NCI-H524 (cell line): ENCODE results near the gene NVL.
A peak's percentile ranks its signal among the peaks of the same experiment; 100 is the strongest.
"Not testable (repeated sequence)": the region's sequence is repeated elsewhere in the genome, so short reads cannot be mapped to it uniquely, and the experiment has no call there.

ENCODE experiments used
- DNase-seq, 2 experiments: peaks; one replicate each; lab custom pipeline; 2025; lab: John Stamatoyannopoulos, UW

Gene NVL

GRCh38 chr1:224329842-224330753, at the start of gene NVL:
NVL (minus strand) TSS chr1:224330172; CDS start chr1:224330127, 45 bp downstream.
- peak; percentile 82 to 92 for DNase-seq

GRCh38 chr1:224378855-224379631, 49.1 kb upstream of the NVL start:
- DNase-seq: no peak

GRCh38 chr1:224377676-224378006, 47.7 kb upstream of the NVL start:
- DNase-seq: no peak

GRCh38 chr1:224375059-224375458, 45.1 kb upstream of the NVL start:
- DNase-seq: no peak

DNA sequence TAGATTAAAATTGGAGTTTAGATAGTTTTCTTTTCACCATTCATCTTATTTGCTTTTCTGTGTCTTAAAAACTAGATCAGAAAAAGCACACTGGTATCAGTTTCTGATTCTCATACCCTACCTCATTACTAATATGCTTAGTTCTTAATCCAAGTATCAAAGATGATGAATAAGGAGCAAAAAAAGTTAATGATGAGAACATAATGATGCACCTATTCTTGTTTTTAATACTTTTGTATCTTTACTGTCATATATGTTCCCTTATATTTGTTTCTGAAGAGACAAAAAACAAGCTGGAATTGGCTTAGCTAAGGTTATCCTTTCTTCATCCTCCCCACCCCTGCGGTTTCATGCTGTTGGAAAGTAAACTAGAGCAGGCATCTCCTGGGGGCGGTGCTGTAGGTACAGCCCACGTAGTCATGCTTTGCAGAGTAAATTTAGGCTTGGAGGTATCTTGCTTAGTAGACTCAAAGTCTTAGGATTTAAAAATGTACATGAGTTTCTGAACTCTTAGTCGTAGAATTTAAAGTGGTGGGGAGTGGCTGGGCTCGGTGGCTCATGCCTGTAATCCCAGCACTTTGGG, 43.1 kb upstream of the NVL start:
- DNase-seq: no peak

DNA sequence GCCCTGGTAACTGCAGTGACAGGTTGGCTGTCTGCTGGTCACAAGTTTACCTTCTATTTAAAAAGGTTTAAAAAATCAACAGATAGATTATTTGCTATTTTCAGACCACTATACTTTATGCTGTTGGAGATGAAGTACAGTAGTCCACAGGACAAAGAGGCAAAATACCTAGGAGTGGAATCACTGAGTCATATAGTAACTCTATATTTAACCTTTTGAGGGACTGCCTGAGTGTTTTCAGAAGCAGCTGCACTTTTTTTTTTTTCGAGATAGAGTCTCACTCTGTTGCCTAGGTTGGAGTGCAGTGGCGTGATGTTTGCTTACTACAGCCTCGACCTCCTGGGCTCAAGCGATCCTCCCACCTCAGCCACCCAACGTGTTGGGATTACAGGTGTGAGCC, 38.4 kb upstream of the NVL start:
- DNase-seq: no peak

- no peak for DNase-seq
Measured at GRCh38 chr1:224359207-224359606, 29.2 kb upstream of the NVL start.

DNA sequence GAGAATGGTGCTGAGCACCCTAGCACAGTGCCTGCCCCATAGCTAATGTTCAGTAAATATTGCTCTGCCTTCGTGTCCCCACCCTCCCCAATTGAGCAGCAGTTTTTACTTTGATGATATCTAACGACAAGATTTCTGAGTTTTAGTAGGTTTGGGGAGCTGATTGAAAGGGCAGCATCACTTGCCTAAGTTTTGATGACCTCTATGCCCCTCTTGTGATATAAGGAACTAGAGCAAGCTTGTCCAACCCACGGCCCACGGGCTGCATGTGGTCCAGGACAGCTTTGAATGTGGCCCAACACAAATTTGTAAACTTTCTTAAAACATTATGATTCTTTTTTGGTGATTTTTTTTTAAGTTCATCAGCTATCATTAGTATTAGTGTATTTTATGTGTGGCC, 28.3 kb upstream of the NVL start:
- DNase-seq: no peak

- no peak for DNase-seq
Measured at GRCh38 chr1:224357626-224358124, 27.7 kb upstream of the NVL start.

DNA sequence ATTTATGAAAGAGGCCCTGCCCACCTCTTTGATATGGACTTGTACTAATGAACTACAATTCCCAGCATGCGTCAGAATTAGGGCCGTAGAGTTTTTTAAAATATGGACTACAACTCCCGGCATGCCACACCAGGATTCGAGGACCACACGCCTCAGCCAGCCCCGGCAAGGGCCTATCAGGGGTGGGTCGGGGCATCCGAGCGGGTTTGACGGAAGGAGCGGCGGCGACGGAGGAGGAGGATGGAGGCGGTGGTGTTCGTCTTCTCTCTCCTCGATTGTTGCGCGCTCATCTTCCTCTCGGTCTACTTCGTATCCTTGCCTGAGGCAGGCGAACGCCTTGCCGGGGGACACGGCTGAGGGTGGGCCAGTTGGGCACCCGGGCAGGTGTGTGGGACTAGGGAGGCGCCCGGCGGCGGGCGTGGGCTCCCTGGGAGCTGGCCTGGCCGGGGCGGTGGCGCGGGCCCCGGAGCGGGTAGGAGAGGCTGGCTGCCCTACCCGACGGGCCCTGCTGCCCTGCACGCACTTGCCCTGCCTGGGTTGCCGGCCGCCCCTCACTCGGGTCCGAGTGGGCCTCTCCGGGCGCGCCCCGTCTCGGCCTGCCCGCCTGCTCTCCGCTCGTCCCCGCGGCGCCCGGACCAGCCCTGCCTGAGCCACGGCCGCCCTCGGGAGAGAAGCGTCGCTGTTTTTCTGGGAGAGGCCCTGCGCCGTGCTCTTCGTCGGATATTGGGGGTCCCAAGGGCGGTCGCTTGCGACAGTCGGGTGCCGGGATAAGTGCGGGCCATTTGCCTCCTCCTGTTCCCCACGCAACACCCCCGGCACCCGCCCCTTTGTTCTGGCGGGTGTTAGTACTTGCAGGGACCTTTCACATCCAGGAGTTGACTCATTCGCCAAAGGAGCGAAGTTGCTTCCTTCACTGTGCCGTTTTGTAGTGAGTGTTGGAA, 27.0 kb upstream of the NVL start, which contains the start of gene CNIH4:
TSS of gene CNIH4 (plus strand) at position 195 of the 941 bp plus-strand sequence. CDS start at position 241, 46 bp downstream.
- peak; percentile 82 to 94 for DNase-seq

DNA sequence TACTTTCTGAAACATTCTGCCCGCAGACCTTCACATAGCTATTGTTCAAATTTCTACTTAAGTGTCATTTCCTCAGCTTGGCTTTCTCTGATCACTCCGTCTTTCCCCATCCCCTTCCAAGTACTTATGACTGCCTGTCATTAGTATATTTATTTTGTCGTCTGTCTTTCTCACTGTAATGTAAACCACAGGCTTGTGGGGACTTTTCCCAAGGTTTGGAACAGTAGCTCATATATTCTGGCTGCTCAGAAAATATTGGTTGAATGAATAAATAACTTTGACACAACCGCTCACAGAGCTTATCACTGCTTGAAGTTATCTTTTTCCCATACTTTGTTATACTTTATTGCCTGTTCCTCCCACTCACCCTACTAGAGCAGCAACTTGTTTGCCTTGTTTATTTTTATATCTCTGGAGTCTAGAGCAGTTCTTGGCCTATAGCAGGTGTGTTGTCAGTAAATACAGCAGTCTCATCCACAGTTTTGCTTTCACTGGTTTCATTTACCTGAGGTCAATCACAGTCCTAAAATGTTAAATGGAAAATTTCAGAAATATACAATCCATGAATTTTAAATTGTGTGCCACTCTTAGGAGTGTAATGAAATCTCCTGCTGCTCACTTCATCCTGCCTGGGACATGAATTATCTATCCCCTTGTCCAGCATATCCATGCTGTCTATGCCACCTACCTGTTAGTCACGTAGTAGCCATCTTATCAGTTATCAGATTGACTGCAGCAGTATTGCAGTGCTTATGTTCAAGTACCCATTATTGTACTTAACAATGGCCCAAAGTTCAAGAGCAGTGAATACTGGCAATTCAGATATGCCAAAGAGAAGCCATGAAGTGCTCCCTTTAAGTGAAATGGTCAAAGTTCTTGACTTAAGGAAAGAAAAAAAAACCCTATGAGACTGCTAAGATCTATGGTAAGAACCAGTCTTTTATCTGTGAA, 24.3 kb upstream of the NVL start:
- no peak for DNase-seq

GRCh38 chr1:224352436-224353085, 22.6 kb upstream of the NVL start:
- DNase-seq: not testable (repeated sequence)

GRCh38 chr1:224349716-224350115, 19.7 kb upstream of the NVL start:
- DNase-seq: not testable (repeated sequence)

GRCh38 chr1:224348137-224348536, 18.2 kb upstream of the NVL start:
- no peak for DNase-seq

GRCh38 chr1:224343679-224344078, 13.7 kb upstream of the NVL start:
- DNase-seq: no peak

DNA sequence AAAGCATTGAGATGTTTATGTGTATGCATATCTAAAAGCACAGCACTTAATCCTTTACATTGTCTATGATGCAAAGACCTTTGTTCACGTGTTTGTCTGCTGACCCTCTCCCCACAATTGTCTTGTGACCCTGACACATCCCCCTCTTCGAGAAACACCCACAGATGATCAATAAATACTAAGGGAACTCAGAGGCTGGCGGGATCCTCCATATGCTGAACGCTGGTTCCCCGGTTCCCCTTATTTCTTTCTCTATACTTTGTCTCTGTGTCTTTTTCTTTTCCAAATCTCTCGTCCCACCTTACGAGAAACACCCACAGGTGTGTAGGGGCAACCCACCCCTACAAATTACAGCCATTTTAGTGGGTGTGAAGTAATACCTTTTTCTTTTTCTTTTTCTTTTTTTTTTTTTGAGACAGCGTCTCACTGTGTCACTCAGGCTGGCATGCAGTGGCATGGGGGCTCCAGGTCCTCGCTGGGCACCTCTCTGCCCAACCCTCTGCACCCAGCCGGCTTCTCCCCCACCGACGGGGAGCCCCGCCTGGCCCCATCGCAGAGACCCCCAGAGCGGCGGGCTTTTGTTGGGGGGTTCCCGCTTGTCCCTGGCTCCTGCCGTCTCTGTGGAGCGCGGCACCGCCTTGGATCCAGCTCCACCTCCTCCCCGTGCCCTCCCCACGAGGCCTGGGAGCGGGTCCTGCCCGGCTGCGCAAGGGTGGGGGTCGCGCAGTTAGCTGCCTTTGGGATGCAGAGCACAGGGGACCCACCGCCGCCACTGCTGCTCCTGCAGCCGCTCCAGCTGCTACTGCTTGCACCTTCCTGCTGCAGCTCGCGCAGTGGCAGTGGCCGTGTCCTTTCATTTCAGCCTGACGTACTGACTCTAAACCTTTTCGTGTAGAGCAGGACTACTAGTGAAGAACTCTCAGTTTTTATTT, 10.7 kb upstream of the NVL start:
- peak in 1 of 2 experiments; percentile 29 for DNase-seq

DNA sequence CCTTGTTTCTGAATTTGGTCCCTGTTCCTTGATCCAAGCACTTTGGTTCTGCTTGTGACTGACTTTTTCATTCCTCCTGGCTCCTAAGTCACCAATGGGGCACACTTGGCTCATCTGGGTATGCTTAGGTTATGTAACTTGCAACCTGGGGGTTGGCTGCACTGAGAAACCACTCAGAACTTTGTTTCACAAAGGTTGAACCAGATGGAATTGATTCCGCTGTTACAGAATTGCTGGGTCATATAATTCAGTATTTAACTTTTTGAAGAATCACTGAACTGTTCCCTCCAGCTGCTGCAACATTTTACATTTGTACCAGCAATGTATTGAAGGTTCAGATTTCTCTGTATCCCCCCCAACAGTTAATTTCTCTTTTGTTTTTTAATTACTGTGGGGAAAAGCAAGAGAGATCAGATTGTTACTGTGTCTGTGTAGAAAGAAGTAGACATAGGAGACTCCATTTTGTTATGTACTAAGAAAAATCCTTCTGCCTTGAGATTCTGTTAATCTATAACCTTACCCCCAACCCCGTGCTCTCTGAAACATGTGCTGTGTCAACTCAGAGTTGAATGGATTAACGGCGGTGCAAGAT, 9.6 kb upstream of the NVL start:
- DNase-seq: peak in 1 of 2 experiments; percentile 11
